Activated CD8-positive, alpha-beta memory T cell treated with anti-CD3 and anti-CD28 coated beads, Interleukin-2, amount 50 U/mL, for 1 hour (primary cell): Measurements from ENCODE around the gene TMEM229B.
A peak's percentile ranks its signal among the peaks of the same experiment; 100 is the strongest.

ENCODE experiments used
- DNase-seq: peaks from one replicate; pipeline ENCODE4 v3.0.0-alpha.2; 2020; ENCODE audit errors: extremely low read depth

The TMEM229B gene

DNA sequence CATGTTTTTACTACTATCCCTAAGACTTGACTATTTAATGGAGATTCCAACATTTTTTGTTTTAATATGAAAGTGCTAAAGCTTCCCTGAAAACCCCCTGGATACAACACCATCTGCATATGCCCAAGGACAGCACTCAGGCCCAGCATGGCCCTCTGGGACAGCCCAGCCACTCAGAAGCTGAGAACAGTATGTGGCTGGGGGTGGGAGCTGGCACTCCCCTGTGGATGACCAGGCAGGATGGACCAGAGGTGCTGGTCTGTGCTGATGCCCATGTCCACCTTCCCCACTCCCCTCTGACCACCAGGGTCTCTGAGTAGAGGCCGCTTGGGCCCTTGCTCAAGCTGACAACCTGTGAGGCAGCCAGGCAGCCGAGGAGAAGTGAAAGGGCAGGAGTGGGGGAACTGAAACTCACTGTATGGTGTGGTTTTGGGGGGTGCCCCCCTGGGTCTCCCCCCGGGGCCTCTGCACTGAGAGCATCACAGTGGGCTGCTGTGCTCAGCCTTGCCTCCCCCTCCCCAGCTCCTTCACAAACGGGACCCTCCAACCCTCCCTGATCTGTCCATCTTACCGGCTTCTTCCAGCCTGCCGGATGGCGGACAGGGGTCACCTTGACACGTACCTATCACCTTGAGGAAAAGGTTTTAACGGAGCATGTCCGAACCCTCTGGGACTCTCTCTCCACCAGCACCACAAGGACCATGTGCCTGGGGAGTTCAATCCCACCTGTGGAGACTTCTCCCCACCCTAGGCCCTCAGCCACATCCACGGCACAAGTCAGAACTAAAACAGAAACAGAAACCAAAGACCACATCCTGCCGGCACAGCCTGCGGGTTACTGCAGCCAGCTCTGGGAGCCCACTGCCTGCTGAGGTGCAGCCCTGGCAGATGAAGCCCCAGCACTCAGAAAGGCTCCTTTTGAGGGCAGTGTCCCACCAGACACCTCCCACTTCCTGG, at the start of gene TMEM229B:
TMEM229B (minus strand) TSS at position 785 of the 957 bp plus-strand sequence. CDS start 14,798 bp downstream, outside the sequence.
- DNase-seq = peak; percentile 19

DNA sequence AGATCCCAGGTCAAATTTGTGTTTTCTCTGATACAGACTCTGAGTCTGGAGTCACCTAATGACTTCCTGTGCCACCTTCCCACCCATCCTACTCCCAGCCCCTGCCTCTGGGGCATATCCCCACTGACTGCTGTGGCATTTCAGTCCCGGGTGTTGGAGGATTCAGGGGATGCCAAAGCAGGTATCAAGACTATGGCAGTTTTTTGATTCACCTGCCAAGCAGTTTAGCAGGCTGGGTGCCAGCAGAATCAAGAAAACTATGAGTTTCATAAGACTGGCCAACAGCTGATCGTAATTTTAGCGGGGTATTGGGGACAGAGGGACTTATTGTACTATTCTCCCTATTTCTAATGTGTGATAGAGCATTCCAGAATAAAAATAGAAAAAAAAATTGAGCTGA, 49.2 kb upstream of the TMEM229B start:
- DNase-seq = no peak

GRCh38 chr14:67536087-67536486, 47.6 kb upstream of the TMEM229B start:
- DNase-seq = no peak

GRCh38 chr14:67533754-67534085, 45.2 kb upstream of the TMEM229B start:
- no peak for DNase-seq

GRCh38 chr14:67532998-67533753, 44.7 kb upstream of the TMEM229B start, which contains the start of gene PLEKHH1:
Gene PLEKHH1, plus strand, starts transcription at chr14:67533290. Its CDS starts 8,578 bp downstream, at chr14:67541868.
- no peak for DNase-seq

DNA sequence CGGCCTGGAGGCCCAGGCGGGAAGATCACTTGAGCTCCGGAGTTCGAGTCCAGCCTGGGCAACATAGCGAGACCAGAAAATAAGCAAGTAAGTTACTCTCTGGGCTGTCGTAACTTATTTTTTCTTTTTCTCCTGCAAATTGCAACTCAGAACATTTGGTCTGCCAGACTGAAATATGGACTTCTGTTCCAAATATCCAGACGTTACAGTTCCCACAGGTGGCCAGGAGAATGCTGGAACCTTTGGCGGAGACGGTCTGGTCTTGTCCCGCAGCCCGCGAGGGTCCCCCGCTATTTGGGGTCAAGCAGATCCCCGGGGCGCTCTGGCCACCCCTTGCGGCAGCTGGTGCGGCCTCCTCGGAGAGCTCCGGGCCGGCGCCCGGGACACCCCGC, 44.1 kb upstream of the TMEM229B start:
- no peak for DNase-seq

- no peak for DNase-seq
Observed at GRCh38 chr14:67529947-67530935, 41.7 kb upstream of the TMEM229B start.

- no peak for DNase-seq
Observed at GRCh38 chr14:67528276-67528675, 39.8 kb upstream of the TMEM229B start.

- DNase-seq = no peak
Observed at GRCh38 chr14:67527756-67528155, 39.2 kb upstream of the TMEM229B start.

DNA sequence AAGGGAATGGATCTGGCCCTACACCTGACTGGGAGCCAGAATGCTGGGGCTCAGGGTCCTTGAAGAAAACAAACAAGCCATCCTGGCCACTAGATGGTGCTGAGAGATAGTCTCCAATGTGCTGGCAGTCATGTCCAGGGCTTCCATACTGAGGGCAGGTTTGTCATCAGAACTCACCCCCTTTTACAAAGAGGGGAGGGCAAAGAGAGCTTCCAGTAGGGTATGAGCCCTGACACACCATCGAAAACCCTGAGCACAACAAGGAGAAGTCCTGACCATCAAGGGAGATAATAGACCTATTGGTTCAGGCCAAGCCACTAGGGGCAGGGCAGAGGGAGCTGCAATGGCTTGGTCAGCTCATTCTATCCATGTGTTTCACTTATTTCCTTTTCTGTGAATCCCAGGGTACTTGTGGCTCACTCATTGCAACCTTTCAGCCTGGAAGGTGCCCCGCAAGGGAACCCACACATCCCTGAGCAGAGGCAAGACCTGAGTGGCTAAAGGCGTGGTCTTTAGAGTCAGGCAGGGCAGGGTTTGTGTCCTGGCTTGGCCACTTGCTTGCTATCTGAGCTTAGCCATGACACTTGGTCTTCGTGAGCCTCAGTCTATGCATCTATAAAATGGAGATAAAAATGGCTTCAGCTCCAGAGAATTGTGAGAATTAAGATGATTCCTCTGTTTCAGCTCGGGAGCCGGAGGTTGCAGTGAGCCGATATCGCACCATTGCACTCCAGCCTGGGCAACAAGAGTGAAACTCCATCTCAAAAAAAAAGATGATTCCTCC, 38.3 kb upstream of the TMEM229B start:
- no peak for DNase-seq

DNA sequence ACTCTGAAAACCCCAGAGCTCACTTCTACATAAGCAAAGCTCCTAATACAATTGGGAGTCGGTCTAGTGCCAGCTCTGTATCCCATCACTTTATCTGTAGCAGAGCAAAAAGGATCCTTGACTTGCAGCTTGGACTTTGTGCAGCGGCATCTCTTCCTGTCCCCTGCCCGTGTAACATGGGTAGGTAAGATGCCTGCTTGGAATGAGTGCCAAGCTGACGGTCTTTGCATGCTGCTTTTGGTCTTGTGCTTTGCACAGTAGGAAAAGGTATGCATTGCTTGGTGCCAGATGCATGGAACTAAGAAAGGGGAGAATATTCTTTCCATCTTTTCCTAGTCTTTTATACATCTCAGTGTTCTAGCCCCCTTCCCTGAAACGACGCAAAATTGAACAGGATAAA, 37.7 kb upstream of the TMEM229B start:
- DNase-seq = no peak

DNA sequence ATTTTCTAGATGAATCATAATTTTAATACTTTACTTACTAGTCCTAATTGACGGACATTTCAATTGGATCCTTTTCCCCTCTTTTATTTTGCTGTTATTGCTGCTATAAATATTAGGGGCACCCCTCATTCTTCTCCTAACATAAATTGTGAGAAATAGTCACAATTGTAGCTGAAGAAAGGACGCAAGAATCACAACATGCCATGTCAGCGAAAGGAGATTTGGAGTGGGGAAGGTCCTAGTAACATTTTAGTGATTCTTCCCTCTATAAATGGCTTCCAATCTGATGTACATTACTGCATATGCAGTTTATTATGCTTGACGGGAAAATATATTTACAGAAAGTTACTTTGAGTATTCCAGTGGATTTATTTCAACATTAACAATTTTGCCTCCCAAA, 36.9 kb upstream of the TMEM229B start:
- DNase-seq = no peak

- DNase-seq = no peak
Observed at GRCh38 chr14:67524634-67524963, 36.1 kb upstream of the TMEM229B start.

DNA sequence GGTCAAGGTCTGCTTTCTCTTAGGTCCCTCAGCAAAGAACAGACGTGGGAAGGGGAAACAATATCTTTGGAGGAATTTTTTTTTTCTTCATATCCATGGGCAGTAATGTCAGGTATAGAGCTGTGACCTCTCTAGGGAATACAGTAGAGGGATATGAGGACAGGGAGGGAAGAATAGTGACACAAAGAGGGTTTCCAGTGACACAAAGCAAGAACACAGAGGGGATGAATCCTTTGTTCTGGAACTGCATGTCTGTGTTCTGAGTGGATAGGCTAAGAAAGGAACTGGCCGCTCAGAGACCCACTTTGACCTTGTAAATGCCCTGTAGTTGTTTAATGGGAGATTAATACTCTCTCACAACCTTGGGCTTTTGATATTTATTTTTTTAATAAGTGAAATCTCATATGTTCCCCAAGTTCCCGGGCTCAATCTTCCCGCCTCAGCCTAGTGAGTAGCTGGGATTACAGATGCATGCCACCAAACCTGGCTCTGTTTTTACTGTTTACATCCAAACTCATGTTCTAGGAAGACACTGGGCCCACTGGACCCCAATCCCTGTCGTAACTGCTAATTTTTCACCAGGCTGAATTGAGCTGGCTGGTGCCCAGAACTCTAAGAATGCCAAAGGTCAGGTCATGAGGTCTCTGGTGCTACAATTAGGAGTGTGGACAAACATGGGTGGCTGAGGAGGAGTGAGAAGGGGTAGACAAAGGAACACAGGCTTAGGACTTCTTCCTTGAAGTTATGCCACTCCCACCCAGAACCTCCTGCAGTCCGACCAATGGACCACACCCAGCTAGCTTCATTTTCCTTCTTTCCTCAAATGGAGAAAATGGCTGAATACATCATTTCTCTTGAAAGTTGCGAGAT, 35.5 kb upstream of the TMEM229B start:
- no peak for DNase-seq

- DNase-seq = no peak
Observed at GRCh38 chr14:67522270-67522669, 33.7 kb upstream of the TMEM229B start.

- DNase-seq = no peak
Observed at GRCh38 chr14:67520482-67520881, 32.0 kb upstream of the TMEM229B start.

DNA sequence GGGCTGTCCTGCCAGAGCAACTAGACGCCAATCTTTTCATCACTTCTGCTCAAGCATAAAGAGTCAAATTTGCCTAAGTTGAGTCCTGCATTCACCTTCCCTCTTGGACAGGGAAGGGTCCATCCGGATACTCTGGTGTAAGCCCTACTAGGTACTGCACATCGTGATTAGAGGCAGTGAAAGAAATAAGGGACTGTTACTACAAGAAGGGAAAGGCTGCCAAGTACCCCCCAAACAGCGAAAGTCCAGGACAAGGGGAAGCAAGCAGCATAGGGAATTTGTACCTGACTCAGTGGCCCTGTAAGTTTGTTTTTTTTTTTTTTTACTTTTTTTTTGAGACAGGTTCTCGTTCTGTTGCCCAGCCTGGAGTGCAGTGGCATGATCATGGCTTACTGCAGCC, 30.9 kb upstream of the TMEM229B start:
- DNase-seq = no peak

- no peak for DNase-seq
Observed at GRCh38 chr14:67517083-67517482, 28.6 kb upstream of the TMEM229B start.

DNA sequence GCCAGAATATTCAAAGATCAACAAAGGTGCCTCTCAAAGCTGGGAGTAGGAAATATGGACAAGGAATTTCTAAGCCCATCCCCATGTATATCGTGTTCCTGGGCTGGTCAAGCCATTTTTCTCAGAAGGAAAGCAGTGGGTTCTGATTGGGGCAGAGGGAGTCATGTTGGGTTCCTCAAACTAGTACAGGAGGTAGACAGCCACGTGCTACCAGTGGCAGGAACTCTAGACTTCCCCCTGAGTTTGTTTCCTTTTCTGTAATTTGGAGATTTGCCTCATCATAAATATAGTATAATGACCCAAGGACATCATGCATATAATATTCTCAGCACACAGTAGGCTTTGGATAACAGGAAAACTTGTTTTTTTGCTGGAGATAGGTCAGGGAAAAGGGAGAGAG, 28.2 kb upstream of the TMEM229B start:
- DNase-seq = no peak
